ENCODE measurements around the gene CRLF2.

The CRLF2 gene

DNA sequence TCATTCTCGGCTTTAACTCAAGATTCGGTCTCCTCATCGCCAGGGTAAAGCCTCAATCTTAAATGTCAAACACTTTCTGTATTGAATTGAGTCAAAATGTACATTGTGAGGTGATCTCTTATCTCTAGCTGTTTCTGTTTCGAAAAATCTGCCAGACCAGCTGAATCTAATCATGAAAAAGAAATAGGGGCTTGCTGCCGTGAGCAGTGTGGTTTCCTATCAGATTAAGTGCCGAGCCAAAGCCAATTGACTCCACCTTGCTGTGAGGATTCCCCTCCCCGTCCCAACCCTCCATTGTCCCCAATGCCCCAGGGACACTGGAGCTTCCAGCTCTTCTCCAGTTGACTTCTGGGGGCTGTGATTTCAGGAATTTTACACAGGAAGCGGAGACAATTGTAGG lies 12.5 kb upstream of the CRLF2 start:
- ChIA-PET CTCF (no interaction called here), POLR2A (no interaction called here)
- no peak for TF ChIP-seq CTCF (IDR thresholded peaks at IDR 0.05; ENCODE audit: control extremely low read depth, extremely low read depth, low read depth, missing control alignments)
- no peak for DNase-seq (ENCODE audit: extremely low spot score)

GRCh38 chrX:1223242-1223600 lies 10.8 kb upstream of the CRLF2 start:
- ChIA-PET POLR2A (no interaction called here), CTCF (no interaction called here)

GRCh38 chrX:1222531-1223241 lies 10.2 kb upstream of the CRLF2 start:
- CTCF ChIA-PET: no interaction called here
- POLR2A ChIA-PET: no interaction called here
- DNase-seq (ENCODE audit: extremely low spot score): no peak
- TF ChIP-seq CTCF (IDR thresholded peaks at IDR 0.05; ENCODE audit: control extremely low read depth, extremely low read depth, low read depth, missing control alignments): no peak

More at GRCh38 chrX:1223242-1223600, 10.8 kb upstream of the CRLF2 start:
- no peak for TF ChIP-seq CTCF (IDR thresholded peaks at IDR 0.05; ENCODE audit: control extremely low read depth, extremely low read depth, low read depth, missing control alignments)
- no peak for DNase-seq (ENCODE audit: extremely low spot score)

DNA sequence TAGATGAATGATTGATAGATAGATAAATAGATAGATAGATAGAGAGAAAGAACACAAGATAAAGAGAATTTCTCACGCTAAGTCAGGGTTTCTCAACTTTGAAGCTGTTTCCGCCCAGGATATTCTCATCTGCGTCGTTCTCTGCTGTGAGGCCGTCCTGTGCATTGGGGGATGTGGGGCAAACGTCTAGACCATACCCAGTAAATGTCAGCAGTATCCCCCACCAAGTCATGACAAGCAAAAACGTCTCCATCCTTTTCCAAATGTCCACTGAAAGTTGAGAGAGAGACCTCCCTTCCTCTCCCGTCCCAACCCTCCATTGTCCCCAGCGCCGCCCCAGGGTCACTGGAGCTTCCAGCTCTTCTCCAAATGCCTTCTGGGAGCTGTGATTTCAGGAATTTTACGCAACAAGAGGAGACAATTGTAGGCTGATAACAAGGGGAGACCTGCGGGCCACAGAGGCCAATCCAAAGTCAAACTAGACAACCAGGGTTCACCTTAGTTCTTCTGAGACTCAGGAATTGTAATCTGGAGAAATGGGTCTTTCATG lies 8.9 kb upstream of the CRLF2 start:
- POLR2A ChIA-PET: no interaction called here
- CTCF ChIA-PET: no interaction called here

DNA sequence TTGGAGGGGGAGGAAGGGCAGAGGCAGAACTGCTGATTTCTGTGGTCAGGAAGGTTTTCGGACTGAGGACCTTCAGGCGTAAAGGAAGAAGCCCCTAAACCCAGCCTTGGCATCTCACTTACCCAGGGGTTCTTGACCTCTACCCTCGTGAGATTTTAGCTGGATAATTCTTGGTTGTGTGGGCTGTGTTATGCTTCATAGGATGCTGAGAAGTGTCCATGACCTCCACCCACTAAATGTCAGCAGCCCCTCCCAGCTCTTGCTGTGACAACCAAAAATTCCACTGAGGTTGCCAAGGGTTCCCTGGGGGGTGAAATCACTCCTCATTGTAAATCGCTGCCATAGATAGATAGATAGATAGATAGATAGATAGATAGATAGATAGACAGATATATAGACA lies 5.8 kb upstream of the CRLF2 start:
- TF ChIP-seq CTCF (IDR thresholded peaks at IDR 0.05; ENCODE audit: control extremely low read depth, extremely low read depth, low read depth, missing control alignments): no peak
- POLR2A ChIA-PET: no interaction called here
- no peak for DNase-seq (ENCODE audit: extremely low spot score)
- CTCF ChIA-PET: no interaction called here

More for the DNA sequence above, 8.9 kb upstream of the CRLF2 start:
- no peak for DNase-seq (ENCODE audit: extremely low spot score)
- TF ChIP-seq CTCF (IDR thresholded peaks at IDR 0.05; ENCODE audit: control extremely low read depth, extremely low read depth, low read depth, missing control alignments): no peak

- DNase-seq (ENCODE audit: extremely low spot score): no peak
- ChIA-PET POLR2A (no interaction called here), CTCF (no interaction called here)
- TF ChIP-seq CTCF (IDR thresholded peaks at IDR 0.05; ENCODE audit: control extremely low read depth, extremely low read depth, low read depth, missing control alignments): no peak
Measured at GRCh38 chrX:1215123-1215823, 2.8 kb upstream of the CRLF2 start.
